Activated B cell treated with CpG ODN at 0.5 μM for 24 hours (primary cell): ENCODE measurements around the gene BEND5. TPM values are rescaled to one million over a fixed set of nuclear protein-coding genes. Genes with fewer than 3 reads are reported as not detected.

Experiments
- ATAC-seq: fragments of 200-7000 bp; cut with Tn5 transposase; one replicate; pipeline ENCODE4 v1.10.0; 2021; ENCODE audit warnings: low read depth, mild to moderate bottlenecking, moderate library complexity
- CTCF ChIA-PET: fragments of 350-600 bp; sonication (Branson Sonifier 250); formaldehyde crosslinking; loops from one replicate; lab custom pipeline; 2021; ENCODE audit warnings: antibody characterized with exemption; lab: Charles Lee
- POLR2A ChIA-PET: fragments of 350-600 bp; sonication (Branson Sonifier 250); formaldehyde crosslinking; loops from one replicate; lab custom pipeline; 2021; ENCODE audit warnings: antibody characterized with exemption; lab: Charles Lee
- DNase-seq: peaks from one replicate; pipeline ENCODE4 v3.0.0; 2022
- H3K27ac Mint-ChIP-seq: one replicate; pipeline ENCODE4 v1.8.0; 2020; ENCODE audit warnings: mixed read lengths
- H3K27me3 Mint-ChIP-seq: one replicate; pipeline ENCODE4 v1.8.0; 2021; ENCODE audit warnings: mixed read lengths
- H3K36me3 Mint-ChIP-seq: one replicate; pipeline ENCODE4 v1.8.0; 2021; ENCODE audit warnings: low read depth, mixed read lengths
- H3K4me1 Mint-ChIP-seq: one replicate; pipeline ENCODE4 v1.8.0; 2021; ENCODE audit warnings: mixed read lengths
- H3K4me3 Mint-ChIP-seq: one replicate; pipeline ENCODE4 v1.8.0; 2020; ENCODE audit warnings: mild to moderate bottlenecking, mixed read lengths
- H3K9me3 Mint-ChIP-seq: one replicate; pipeline ENCODE4 v1.8.0; 2020; ENCODE audit warnings: mixed read lengths
- intact Hi-C: fragments of 100-400 bp; cut with micrococcal nuclease; formaldehyde crosslinking; loops from one replicate; pipeline ENCODE4 v1.15.1; 2024
- total RNA-seq: library from RNA; stranded (reverse); gene quantifications from 2 replicates; pipeline ENCODE4 v1.2.3, GENCODE V29; 2022
- TF ChIP-seq, protein P1 (sequence below): fragments of 200-600 bp; IDR thresholded peaks from one replicate; pipeline ENCODE4 v1.8.0; 2022; ENCODE audit warnings: antibody characterized with exemption, mild to moderate bottlenecking

BEND5 gene
- total RNA-seq, 1 donor from 2014 or later: 14.5 TPM

- H3K27me3 Mint-ChIP-seq: no peaks in the 10 kb centered on the region
- no peaks in the 10 kb centered on the region for H3K36me3 Mint-ChIP-seq
- DNase-seq (no peak), ATAC-seq (no peak)
- H3K9me3 Mint-ChIP-seq: no peaks in the 10 kb centered on the region
- intact Hi-C loops: no loop called here
- no peaks in the 10 kb centered on the region for H3K4me1 Mint-ChIP-seq
- TF ChIP-seq, protein P1, sequence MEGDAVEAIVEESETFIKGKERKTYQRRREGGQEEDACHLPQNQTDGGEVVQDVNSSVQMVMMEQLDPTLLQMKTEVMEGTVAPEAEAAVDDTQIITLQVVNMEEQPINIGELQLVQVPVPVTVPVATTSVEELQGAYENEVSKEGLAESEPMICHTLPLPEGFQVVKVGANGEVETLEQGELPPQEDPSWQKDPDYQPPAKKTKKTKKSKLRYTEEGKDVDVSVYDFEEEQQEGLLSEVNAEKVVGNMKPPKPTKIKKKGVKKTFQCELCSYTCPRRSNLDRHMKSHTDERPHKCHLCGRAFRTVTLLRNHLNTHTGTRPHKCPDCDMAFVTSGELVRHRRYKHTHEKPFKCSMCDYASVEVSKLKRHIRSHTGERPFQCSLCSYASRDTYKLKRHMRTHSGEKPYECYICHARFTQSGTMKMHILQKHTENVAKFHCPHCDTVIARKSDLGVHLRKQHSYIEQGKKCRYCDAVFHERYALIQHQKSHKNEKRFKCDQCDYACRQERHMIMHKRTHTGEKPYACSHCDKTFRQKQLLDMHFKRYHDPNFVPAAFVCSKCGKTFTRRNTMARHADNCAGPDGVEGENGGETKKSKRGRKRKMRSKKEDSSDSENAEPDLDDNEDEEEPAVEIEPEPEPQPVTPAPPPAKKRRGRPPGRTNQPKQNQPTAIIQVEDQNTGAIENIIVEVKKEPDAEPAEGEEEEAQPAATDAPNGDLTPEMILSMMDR: no peak
- ChIA-PET POLR2A (no interaction called here), CTCF (no interaction called here)
- H3K27ac Mint-ChIP-seq: no peak overlapping the region
- no peak overlapping the region for H3K4me3 Mint-ChIP-seq
Observed at GRCh38 chr1:48720929-48721328, 55.8 kb downstream of the BEND5 start.

GRCh38 chr1:48718705-48719104 is 58.0 kb downstream of the BEND5 start:
- no peak overlapping the region for H3K4me3 Mint-ChIP-seq
- no peaks in the 10 kb centered on the region for H3K9me3 Mint-ChIP-seq
- DNase-seq: no peak
- CTCF ChIA-PET: interaction anchor here (1.6 to 2.3 kb wide), 2 partner anchors 23 to 99 kb away, joined by 3 to 5 read pairs; no protein-coding TSS in a partner anchor
- POLR2A ChIA-PET: no interaction called here
- no peak for ATAC-seq
- H3K36me3 Mint-ChIP-seq: no peaks in the 10 kb centered on the region
- TF ChIP-seq, protein P1: no peak
- intact Hi-C loops: no loop called here
- H3K27ac Mint-ChIP-seq: no peak overlapping the region
- H3K4me1 Mint-ChIP-seq: no peaks in the 10 kb centered on the region
- H3K27me3 Mint-ChIP-seq: no peaks in the 10 kb centered on the region

GRCh38 chr1:48718116-48718630 is 58.5 kb downstream of the BEND5 start:
- DNase-seq: no peak
- ChIA-PET POLR2A (no interaction called here), CTCF (interaction anchor here (1.6 to 2.3 kb wide), 2 partner anchors 22 to 99 kb away, joined by 3 to 5 read pairs; no protein-coding TSS in a partner anchor)
- TF ChIP-seq, protein P1: no peak
- H3K4me1 Mint-ChIP-seq: no peaks in the 10 kb centered on the region
- intact Hi-C loops: no loop called here
- H3K4me3 Mint-ChIP-seq: no peak overlapping the region
- no peaks in the 10 kb centered on the region for H3K27me3 Mint-ChIP-seq
- no peaks in the 10 kb centered on the region for H3K9me3 Mint-ChIP-seq
- H3K36me3 Mint-ChIP-seq: no peaks in the 10 kb centered on the region
- ATAC-seq: no peak
- H3K27ac Mint-ChIP-seq: no peak overlapping the region

DNA sequence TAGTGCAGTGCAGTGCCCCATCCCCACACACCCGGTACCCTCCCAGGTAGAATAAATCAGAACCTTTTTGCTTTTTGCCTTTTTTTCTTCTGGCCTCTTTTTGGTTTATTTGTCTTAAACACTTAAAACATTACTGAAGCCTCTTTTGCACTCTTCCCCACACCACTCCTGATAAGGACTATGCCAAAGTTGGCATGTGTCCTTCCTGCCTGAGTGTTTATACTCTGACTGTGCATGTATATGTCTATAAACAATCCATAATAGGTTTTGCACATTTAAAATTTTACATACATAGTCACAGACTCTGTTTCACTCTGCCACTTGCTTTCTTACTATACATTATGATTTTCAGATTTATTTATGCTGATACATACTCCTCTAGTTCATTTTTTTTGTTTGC is 59.6 kb downstream of the BEND5 start:
- ChIA-PET POLR2A (no interaction called here), CTCF (interaction anchor here (2.3 kb wide), 1 partner anchor 100 kb away, joined by 5 read pairs; no protein-coding TSS in a partner anchor)
- Mint-ChIP-seq H3K27me3 (no peaks in the 10 kb centered on the region), H3K9me3 (no peaks in the 10 kb centered on the region), H3K4me3 (no peak overlapping the region), H3K36me3 (no peaks in the 10 kb centered on the region), H3K4me1 (no peaks in the 10 kb centered on the region), H3K27ac (no peak overlapping the region)
- DNase-seq (no peak), ATAC-seq (no peak)
- TF ChIP-seq, protein P1: no peak
- intact Hi-C loops: no loop called here

- TF ChIP-seq, protein P1: no peak
- intact Hi-C loops: no loop called here
- Mint-ChIP-seq H3K27me3 (no peaks in the 10 kb centered on the region), H3K4me1 (no peaks in the 10 kb centered on the region), H3K36me3 (no peaks in the 10 kb centered on the region), H3K9me3 (no peaks in the 10 kb centered on the region), H3K27ac (no peak overlapping the region), H3K4me3 (no peak overlapping the region)
- ChIA-PET POLR2A (no interaction called here), CTCF (no interaction called here)
- ATAC-seq (no peak), DNase-seq (no peak)
Observed at GRCh38 chr1:48715921-48716320, 60.8 kb downstream of the BEND5 start.
